Measurements from ENCODE around the gene OR5K4. TPM values are rescaled to one million over a fixed set of nuclear protein-coding genes. Genes with fewer than 3 reads are reported as not detected.
A peak's percentile ranks its signal among the peaks of the same experiment; 100 is the strongest.
"Not testable (repeated sequence)": the region's sequence is repeated elsewhere in the genome, so short reads cannot be mapped to it uniquely, and the experiment has no call there.

Gene OR5K4
- total and polyA plus RNA-seq, 2 of the 8 experiments (the other 6 are each of a cell fraction or from before 2014, with no cell fraction given), result not detected

GRCh38 chr3:98396482-98396881, 42.8 kb downstream of the OR5K4 start:
- CTCF ChIA-PET (ENCODE audit: partially characterized antibody); H3K79me1 ChIP-seq (ENCODE audit: low read depth, low read length); H3K27ac ChIP-seq (ENCODE audit: low read depth, low read length); H3K23me2 ChIP-seq (ENCODE audit: low read depth, low read length); H3K36me3 ChIP-seq (ENCODE audit: control insufficient read depth in 2 of 4, insufficient read depth in 4 of 4, low read length in 3 of 4); H3K79me2 ChIP-seq (ENCODE audit: control insufficient read depth in 1 of 2, insufficient read depth in 2 of 2, low read length in 2 of 2); H2BK15ac ChIP-seq (ENCODE audit: low read length); H3K4me2 ChIP-seq (ENCODE audit: insufficient read depth in 1 of 2, low read depth in 2 of 2, low read length in 2 of 2); H2BK12ac ChIP-seq (ENCODE audit: low read depth, low read length); H4K20me1 ChIP-seq (replicated peaks in 1 of 2; ENCODE audit: control insufficient read depth in 1 of 2, insufficient read depth in 2 of 2, low read length in 2 of 2); H4K8ac ChIP-seq (ENCODE audit: extremely low read depth, insufficient read depth, low read length); H3K56ac ChIP-seq (replicated peaks; ENCODE audit: insufficient read length, low read depth, low read length); H3K9ac ChIP-seq (replicated peaks in 1 of 4; ENCODE audit: extremely low read depth in 1 of 4, low read depth in 3 of 4, low read length in 3 of 4); H3K23ac ChIP-seq (ENCODE audit: insufficient read length); H3K4me3 ChIP-seq (ENCODE audit: extremely low read depth in 1 of 4, insufficient read depth in 2 of 4, low read depth in 3 of 4, low read length in 4 of 4); H2BK20ac ChIP-seq (ENCODE audit: low read length); H3K9me3 ChIP-seq (ENCODE audit: insufficient read depth in 2 of 2, low read depth in 1 of 2, low read length in 1 of 2); POLR2A ChIA-PET (ENCODE audit: partially characterized antibody); H3K27me3 ChIP-seq (replicated peaks in 1 of 4; ENCODE audit: control insufficient read depth in 3 of 4, extremely low read depth in 1 of 4, insufficient read depth in 3 of 4, low read length in 3 of 4); H3K4ac ChIP-seq (replicated peaks; ENCODE audit: insufficient read length, low read depth, low read length); H4K5ac ChIP-seq (ENCODE audit: insufficient read length, low read depth, low read length); H2AK5ac ChIP-seq (ENCODE audit: low read depth, low read length); H2AFZ ChIP-seq (ENCODE audit: low read length); H3K14ac ChIP-seq (ENCODE audit: insufficient read length); FAIRE-seq; H3K4me1 ChIP-seq (replicated peaks in 1 of 4; ENCODE audit: control insufficient read depth in 3 of 4, insufficient read depth in 4 of 4, low read length in 3 of 4); H3K18ac ChIP-seq (ENCODE audit: extremely low read depth, low read length); H2BK120ac ChIP-seq (replicated peaks; ENCODE audit: low read depth, low read length); DNase-seq (ENCODE audit: low read depth in 1 of 2, low spot score in 2 of 2); H4K91ac ChIP-seq (replicated peaks; ENCODE audit: insufficient read length, low read length): not testable (repeated sequence)
- H2BK5ac ChIP-seq (ENCODE audit: low read depth, low read length), result peak overlapping the region; percentile 52; the same call in 1 of the 2 replicates
- 92% methylated on average over 4 of the region's 4 CpGs; no CpG with 5 or more reads in 1 of the 2 experiments for WGBS, 2 experiments (ENCODE audit: extremely low coverage in 1 of 2, insufficient coverage in 1 of 2, insufficient read length in 1 of 2, insufficient replicate concordance in 2 of 2, low coverage in 1 of 2, low lambda C conversion rate in 2 of 2, missing lambda C conversion rate in 1 of 2)

All from H1 (cell line).